Measurements from ENCODE around the gene COL23A1.

Gene COL23A1

DNA sequence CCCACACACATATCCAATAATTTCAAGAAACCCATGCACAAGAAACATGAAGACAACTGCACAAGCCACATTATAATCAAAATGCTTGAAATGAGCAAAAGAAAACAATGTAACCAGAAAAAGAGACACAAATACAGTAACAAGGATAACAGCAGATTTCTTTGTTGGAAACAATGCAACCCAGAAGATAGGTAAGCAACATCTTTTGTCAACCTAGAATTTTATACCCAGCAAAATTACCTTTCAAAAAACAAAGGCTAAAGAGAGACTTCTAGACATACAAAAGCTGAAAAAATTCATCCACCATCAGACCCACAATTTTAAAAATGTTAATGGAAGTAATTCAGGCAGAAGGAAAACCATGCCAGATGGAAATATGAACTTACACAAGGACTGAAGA is 5.0 kb upstream of the COL23A1 start:
- Histone ChIP-seq H4K5ac (ENCODE audit: low read length) (no peak overlapping the region), H3K4me3 (ENCODE audit: low read length) (no peak overlapping the region), H2BK15ac (replicated peaks; ENCODE audit: low read depth) (no peak overlapping the region), H3K23ac (ENCODE audit: low read length) (no peak overlapping the region), H3K18ac (ENCODE audit: low read length) (no peak overlapping the region), H3K4me1 (ENCODE audit: control insufficient read depth, low read depth, low read length) (no peaks in the 10 kb centered on the region), H2BK5ac (ENCODE audit: low read length) (no peak overlapping the region), H3K36me3 (ENCODE audit: control insufficient read depth, insufficient read depth, low read length) (no peaks in the 10 kb centered on the region), H3K79me2 (ENCODE audit: control insufficient read depth, insufficient read depth, low read length) (no peaks in the 10 kb centered on the region), H3K9ac (ENCODE audit: low read length) (no peak overlapping the region), H3K27ac (ENCODE audit: low read depth, low read length) (no peak overlapping the region), H3K79me1 (ENCODE audit: low read length) (no peaks in the 10 kb centered on the region), H3K56ac (ENCODE audit: low read length) (no peak overlapping the region), H2AK5ac (ENCODE audit: low read length) (no peak overlapping the region), H3K4me2 (ENCODE audit: low read length) (no peak overlapping the region), H3K4ac (ENCODE audit: low read depth, low read length) (no peak overlapping the region), H3K27me3 (ENCODE audit: insufficient read depth, low read length, poor library complexity) (no peaks in the 10 kb centered on the region), H4K8ac (ENCODE audit: low read depth, low read length) (no peak overlapping the region), H2BK120ac (ENCODE audit: low read depth, low read length) (no peak overlapping the region)
- DNase-seq, result peak; percentile 13

DNA sequence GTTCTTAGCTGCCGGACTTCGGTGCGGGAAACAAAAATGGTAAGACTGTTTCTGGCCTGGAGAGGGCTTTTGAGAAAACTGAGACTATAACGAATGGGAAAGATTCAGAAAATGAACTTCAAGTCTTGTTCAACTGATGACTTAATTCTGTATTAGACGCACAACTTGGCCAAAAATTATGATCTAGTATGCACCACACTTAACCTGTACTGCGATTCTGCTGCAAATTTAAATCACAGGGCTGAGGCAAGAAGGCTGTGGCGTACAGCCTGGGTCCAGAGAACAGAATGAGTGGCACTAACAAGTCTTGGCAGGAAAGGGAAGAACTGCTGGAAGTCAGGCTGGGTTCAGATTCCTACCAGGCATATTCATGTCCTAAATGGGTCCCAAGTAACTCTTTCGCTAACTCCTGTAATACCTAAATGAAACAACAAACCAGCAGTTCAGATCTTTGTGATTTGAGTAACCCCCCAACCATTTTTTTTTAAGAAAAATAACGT is 781 bp upstream of the COL23A1 start:
- Histone ChIP-seq H4K5ac (ENCODE audit: low read length) (no peak overlapping the region), H2BK5ac (ENCODE audit: low read length) (no peak overlapping the region), H2AK5ac (ENCODE audit: low read length) (peak overlapping the region; percentile 80), H3K4me3 (ENCODE audit: low read length) (no peak overlapping the region), H3K56ac (ENCODE audit: low read length) (peak overlapping the region; percentile 36), H3K18ac (ENCODE audit: low read length) (no peak overlapping the region), H2BK15ac (replicated peaks; ENCODE audit: low read depth) (no peak overlapping the region), H3K79me2 (ENCODE audit: control insufficient read depth, insufficient read depth, low read length) (no peaks in the 10 kb centered on the region), H3K23ac (ENCODE audit: low read length) (peak overlapping the region; percentile 9), H3K79me1 (ENCODE audit: low read length) (no peaks in the 10 kb centered on the region), H2BK120ac (ENCODE audit: low read depth, low read length) (no peak overlapping the region), H3K4me2 (ENCODE audit: low read length) (no peak overlapping the region), H3K4ac (ENCODE audit: low read depth, low read length) (no peak overlapping the region), H3K9ac (ENCODE audit: low read length) (peak overlapping the region; percentile 28), H3K27ac (ENCODE audit: low read depth, low read length) (no peak overlapping the region), H3K27me3 (ENCODE audit: insufficient read depth, low read length, poor library complexity) (peaks cover 2% of the 10 kb centered on the region), H4K8ac (ENCODE audit: low read depth, low read length) (no peak overlapping the region), H3K4me1 (ENCODE audit: control insufficient read depth, low read depth, low read length) (peaks cover 3% of the 10 kb centered on the region), H3K36me3 (ENCODE audit: control insufficient read depth, insufficient read depth, low read length) (no peaks in the 10 kb centered on the region)
- DNase-seq, result no peak
- WGBS (ENCODE audit: extremely low coverage, insufficient coverage, low lambda C conversion rate), result no CpG with 5 or more reads among the region's 9 CpGs

DNA sequence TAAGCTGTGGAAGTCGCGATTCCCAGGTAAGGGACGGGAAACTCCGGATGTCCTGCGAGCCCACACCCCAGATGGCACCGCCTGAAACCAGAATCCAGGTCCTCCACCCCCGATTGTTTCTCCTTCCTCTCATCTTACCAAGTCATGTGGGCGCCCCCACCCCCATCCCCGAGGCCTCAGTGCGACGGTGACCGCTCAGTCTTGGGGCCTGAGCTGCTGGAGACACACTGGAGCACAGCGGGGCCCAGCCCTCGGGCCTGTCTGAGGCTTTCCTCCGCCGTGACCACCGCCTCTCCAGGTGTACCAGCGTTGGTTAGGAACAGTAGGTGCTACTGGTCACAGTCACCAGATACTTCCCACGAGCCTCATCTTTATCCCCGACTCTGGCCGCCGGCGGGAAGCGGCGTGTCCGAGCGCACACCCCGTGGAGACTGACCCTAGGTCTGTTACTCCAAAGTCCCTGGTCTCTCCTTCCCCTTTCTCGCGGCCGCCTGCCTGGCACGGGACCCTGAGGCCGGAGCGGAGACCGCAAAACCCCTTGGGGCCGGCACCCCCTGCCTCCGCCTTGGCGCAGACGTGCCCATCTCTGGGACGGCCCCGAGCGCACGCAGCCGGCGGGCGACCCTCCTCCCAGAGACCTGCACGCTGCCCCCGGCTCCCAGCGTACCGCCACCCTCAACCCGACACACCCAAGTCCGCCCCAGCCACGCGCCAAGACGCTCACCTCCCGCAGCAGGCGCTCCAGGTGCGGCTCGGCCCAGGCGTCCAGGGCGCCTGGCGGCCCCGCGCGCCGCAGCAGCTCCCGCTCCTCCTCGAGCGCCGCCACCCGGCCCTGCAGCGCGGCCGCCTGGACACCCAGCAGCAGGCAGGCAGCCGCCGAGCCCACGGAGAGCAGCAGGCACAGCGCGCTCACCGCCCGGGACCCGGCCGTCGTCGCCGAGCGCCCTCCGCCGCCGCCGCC is 733 bp downstream of the COL23A1 start:
- H3K4me3 ChIP-seq (ENCODE audit: low read length), result peak overlapping the region; percentile 1
- no peaks in the 10 kb centered on the region for H3K36me3 ChIP-seq (ENCODE audit: control insufficient read depth, insufficient read depth, low read length)
- H4K5ac ChIP-seq (ENCODE audit: low read length), result no peak overlapping the region
- DNase-seq, result peak; percentile 65
- H3K27me3 ChIP-seq (ENCODE audit: insufficient read depth, low read length, poor library complexity), result peaks cover 2% of the 10 kb centered on the region
- no peak overlapping the region for H2BK5ac ChIP-seq (ENCODE audit: low read length)
- H3K9ac ChIP-seq (ENCODE audit: low read length), result peak overlapping the region; percentile 85
- H3K27ac ChIP-seq (ENCODE audit: low read depth, low read length), result peak overlapping the region; percentile 54
- H3K79me2 ChIP-seq (ENCODE audit: control insufficient read depth, insufficient read depth, low read length), result no peaks in the 10 kb centered on the region
- H2BK15ac ChIP-seq (replicated peaks; ENCODE audit: low read depth), result no peak overlapping the region
- peaks cover 3% of the 10 kb centered on the region for H3K4me1 ChIP-seq (ENCODE audit: control insufficient read depth, low read depth, low read length)
- H3K79me1 ChIP-seq (ENCODE audit: low read length), result peaks cover 2% of the 10 kb centered on the region
- no peak overlapping the region for H4K8ac ChIP-seq (ENCODE audit: low read depth, low read length)
- peak overlapping the region; percentile 93 for H3K56ac ChIP-seq (ENCODE audit: low read length)
- H2BK120ac ChIP-seq (ENCODE audit: low read depth, low read length), result no peak overlapping the region
- peak overlapping the region; percentile 25 for H3K23ac ChIP-seq (ENCODE audit: low read length)
- peak overlapping the region; percentile 28 for H3K4ac ChIP-seq (ENCODE audit: low read depth, low read length)
- no peak overlapping the region for H2AK5ac ChIP-seq (ENCODE audit: low read length)
- peak overlapping the region; percentile 20 for H3K4me2 ChIP-seq (ENCODE audit: low read length)
- no CpG with 5 or more reads among the region's 91 CpGs for WGBS (ENCODE audit: extremely low coverage, insufficient coverage, low lambda C conversion rate)
- H3K18ac ChIP-seq (ENCODE audit: low read length), result peak overlapping the region; percentile 45

DNA sequence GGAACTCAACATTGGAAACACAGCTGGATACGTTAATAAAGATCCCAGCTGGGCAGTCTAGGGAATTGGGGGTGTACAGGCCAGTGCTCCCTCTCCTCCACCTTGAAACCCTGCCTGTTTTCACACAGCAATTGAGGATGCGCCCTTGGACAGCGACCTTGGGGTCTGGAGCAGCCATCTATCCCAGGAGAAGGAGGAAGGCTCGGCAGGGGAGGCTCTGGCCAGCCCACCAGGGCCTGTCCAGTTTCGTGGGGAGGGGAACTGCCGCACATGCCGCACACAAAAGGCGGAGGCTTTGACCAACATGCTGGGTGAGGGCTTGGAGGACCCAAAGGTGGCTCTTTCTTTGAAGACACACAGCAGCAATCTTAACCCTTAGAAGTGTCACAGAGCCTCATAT is 1.4 kb downstream of the COL23A1 start:
- no peak overlapping the region for H4K5ac ChIP-seq (ENCODE audit: low read length)
- no peak overlapping the region for H2BK120ac ChIP-seq (ENCODE audit: low read depth, low read length)
- peaks cover 2% of the 10 kb centered on the region for H3K79me1 ChIP-seq (ENCODE audit: low read length)
- H3K27me3 ChIP-seq (ENCODE audit: insufficient read depth, low read length, poor library complexity), result peaks cover 2% of the 10 kb centered on the region
- H3K4ac ChIP-seq (ENCODE audit: low read depth, low read length), result peak overlapping the region; percentile 19
- no peak overlapping the region for H3K27ac ChIP-seq (ENCODE audit: low read depth, low read length)
- peaks cover 3% of the 10 kb centered on the region for H3K4me1 ChIP-seq (ENCODE audit: control insufficient read depth, low read depth, low read length)
- H2BK15ac ChIP-seq (replicated peaks; ENCODE audit: low read depth), result no peak overlapping the region
- peak overlapping the region; percentile 85 for H3K9ac ChIP-seq (ENCODE audit: low read length)
- peak overlapping the region; percentile 93 for H3K56ac ChIP-seq (ENCODE audit: low read length)
- H4K8ac ChIP-seq (ENCODE audit: low read depth, low read length), result no peak overlapping the region
- WGBS (ENCODE audit: extremely low coverage, insufficient coverage, low lambda C conversion rate), result no CpG with 5 or more reads among the region's 8 CpGs
- no peak overlapping the region for H2AK5ac ChIP-seq (ENCODE audit: low read length)
- H3K23ac ChIP-seq (ENCODE audit: low read length), result no peak overlapping the region
- no peaks in the 10 kb centered on the region for H3K36me3 ChIP-seq (ENCODE audit: control insufficient read depth, insufficient read depth, low read length)
- H3K18ac ChIP-seq (ENCODE audit: low read length), result peak overlapping the region; percentile 45
- H3K4me3 ChIP-seq (ENCODE audit: low read length), result no peak overlapping the region
- peak overlapping the region; percentile 20 for H3K4me2 ChIP-seq (ENCODE audit: low read length)
- H3K79me2 ChIP-seq (ENCODE audit: control insufficient read depth, insufficient read depth, low read length), result no peaks in the 10 kb centered on the region
- H2BK5ac ChIP-seq (ENCODE audit: low read length), result no peak overlapping the region
- no peak for DNase-seq

DNA sequence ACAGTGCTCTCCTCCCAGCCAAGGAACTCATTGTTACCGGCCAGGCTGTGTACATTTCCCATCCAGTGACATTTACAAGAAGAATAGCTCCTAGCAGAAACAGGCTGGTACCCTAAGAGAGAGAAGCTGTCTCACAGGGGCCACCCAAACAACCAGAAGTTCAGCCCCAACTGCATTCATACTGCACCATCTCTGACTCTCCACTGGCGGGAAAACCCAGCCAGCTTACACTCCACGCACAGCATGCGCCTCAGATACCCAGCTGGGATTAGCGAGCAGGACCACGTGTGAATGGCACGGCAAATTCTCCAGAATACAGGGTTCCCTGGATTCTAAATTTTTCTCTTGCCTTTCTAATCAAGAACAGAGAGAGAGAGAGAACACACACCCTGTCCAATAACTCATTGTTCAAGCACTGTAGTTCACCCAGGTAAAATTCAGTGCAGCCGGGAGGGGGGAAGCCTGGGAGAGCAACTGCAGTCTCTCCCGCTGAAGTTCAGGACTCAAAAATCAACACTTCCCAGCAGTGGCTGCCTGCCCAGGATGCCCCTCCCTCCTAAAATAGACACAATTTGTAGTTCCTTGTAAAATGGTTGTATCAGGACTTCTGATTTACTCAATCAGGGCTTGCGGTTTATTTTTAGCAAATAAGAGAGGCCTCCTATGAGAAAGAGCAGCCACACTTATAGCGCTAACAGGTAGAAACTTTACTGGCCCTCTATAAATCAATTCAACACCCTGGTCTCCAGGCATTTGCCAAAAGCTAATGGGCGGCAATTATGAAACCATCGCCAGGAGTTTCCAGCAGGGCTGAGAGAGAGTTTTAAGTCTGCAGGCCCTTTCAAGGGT is 2.2 kb downstream of the COL23A1 start:
- Histone ChIP-seq H4K5ac (ENCODE audit: low read length) (no peak overlapping the region), H3K27ac (ENCODE audit: low read depth, low read length) (no peak overlapping the region), H3K23ac (ENCODE audit: low read length) (no peak overlapping the region), H3K27me3 (ENCODE audit: insufficient read depth, low read length, poor library complexity) (peaks cover 2% of the 10 kb centered on the region), H4K8ac (ENCODE audit: low read depth, low read length) (no peak overlapping the region), H3K56ac (ENCODE audit: low read length) (peak overlapping the region; percentile 43), H3K4me3 (ENCODE audit: low read length) (no peak overlapping the region), H3K79me2 (ENCODE audit: control insufficient read depth, insufficient read depth, low read length) (no peaks in the 10 kb centered on the region), H3K36me3 (ENCODE audit: control insufficient read depth, insufficient read depth, low read length) (no peaks in the 10 kb centered on the region), H3K4me2 (ENCODE audit: low read length) (peak overlapping the region; percentile 13), H3K4ac (ENCODE audit: low read depth, low read length) (no peak overlapping the region), H3K4me1 (ENCODE audit: control insufficient read depth, low read depth, low read length) (peaks cover 3% of the 10 kb centered on the region), H2BK5ac (ENCODE audit: low read length) (no peak overlapping the region), H2AK5ac (ENCODE audit: low read length) (no peak overlapping the region), H2BK120ac (ENCODE audit: low read depth, low read length) (no peak overlapping the region), H3K79me1 (ENCODE audit: low read length) (peaks cover 4% of the 10 kb centered on the region), H3K18ac (ENCODE audit: low read length) (no peak overlapping the region), H2BK15ac (replicated peaks; ENCODE audit: low read depth) (no peak overlapping the region), H3K9ac (ENCODE audit: low read length) (peak overlapping the region; percentile 85)
- DNase-seq, result peak; percentile 35
- no CpG with 5 or more reads among the region's 13 CpGs for WGBS (ENCODE audit: extremely low coverage, insufficient coverage, low lambda C conversion rate)

All from mesendoderm (in vitro differentiated cells).